PC-3 (cell line): ENCODE measurements around the gene GMDS. TPM values are rescaled to one million over a fixed set of nuclear protein-coding genes. Genes with fewer than 3 reads are reported as not detected.
A peak's percentile ranks its signal among the peaks of the same experiment; 100 is the strongest.

ENCODE experiments used
- ATAC-seq: fragments of 200-7000 bp; cut with Tn5 transposase; 2 replicates; pipeline ENCODE4 v1.9.1; 2020; ENCODE audit warnings: mild to moderate bottlenecking, moderate library complexity
- BruUV-seq: library from RNA; stranded (reverse); fragments of 400-500 nt; replicated peaks from 2 replicates; lab custom pipeline; 2021; lab: Mats Ljungman, UMichigan
- CTCF ChIA-PET: fragments of 300-600 bp; sonication (Branson Sonifier 250); formaldehyde crosslinking; loops from one replicate; lab custom pipeline; 2022; ENCODE audit warnings: antibody characterized with exemption; lab: Charles Lee
- POLR2A ChIA-PET: fragments of 300-600 bp; sonication (Branson Sonifier 250); formaldehyde crosslinking; loops from one replicate; lab custom pipeline; 2022; ENCODE audit warnings: antibody characterized with exemption; ENCODE audit not compliant: unreplicated experiment; lab: Charles Lee
- DNase-seq: peaks from one replicate; pipeline ENCODE4 v3.0.0-alpha.2; 2015
- H2AFZ ChIP-seq: fragments of 300-600 bp; sonication (generic); 2 replicates; pipeline ENCODE4 v1.6.0; 2016; ENCODE audit warnings: antibody characterized with exemption, low read length
- H3F3A ChIP-seq: fragments of 300-600 bp; sonication (generic); one replicate; pipeline ENCODE4 v1.6.0; 2017; ENCODE audit warnings: antibody characterized with exemption, low read length, control low read depth, mild to moderate bottlenecking; ENCODE audit not compliant: unreplicated experiment
- H3K27ac ChIP-seq: fragments of 300-600 bp; sonication (generic); 2 replicates; pipeline ENCODE4 v1.5.1; 2016; ENCODE audit warnings: mild to moderate bottlenecking, low read length
- H3K27me3 ChIP-seq: fragments of 300-600 bp; sonication (generic); 2 replicates; pipeline ENCODE4 v1.6.1; 2016; ENCODE audit warnings: low read length, mixed read lengths
- H3K36me3 ChIP-seq: fragments of 300-600 bp; sonication (generic); 2 replicates; pipeline ENCODE4 v1.6.1; 2016; ENCODE audit warnings: low read depth, mixed run types, low read length, mixed read lengths
- H3K4me1 ChIP-seq: fragments of 300-600 bp; sonication (generic); 2 replicates; pipeline ENCODE4 v1.5.1; 2016; ENCODE audit warnings: low read length; ENCODE audit not compliant: insufficient read depth
- H3K4me2 ChIP-seq: fragments of 300-600 bp; sonication (generic); 2 replicates; pipeline ENCODE4 v1.6.0; 2016; ENCODE audit warnings: low read length
- H3K4me3 ChIP-seq: fragments of 300-600 bp; sonication (generic); 2 replicates; pipeline ENCODE4 v1.5.1; 2016; ENCODE audit warnings: mild to moderate bottlenecking, low read length, mixed read lengths
- H3K79me2 ChIP-seq: fragments of 300-600 bp; sonication (generic); 2 replicates; pipeline ENCODE4 v1.6.1; 2017; ENCODE audit warnings: low read length, mixed read lengths
- H3K9ac ChIP-seq: fragments of 300-600 bp; sonication (generic); 2 replicates; pipeline ENCODE4 v1.6.0; 2016; ENCODE audit warnings: mild to moderate bottlenecking, low read length
- H3K9me2 ChIP-seq: fragments of 300-600 bp; sonication (generic); replicated peaks from 2 replicates; pipeline ENCODE4 v1.6.1; 2016; ENCODE audit warnings: mixed run types, low read length, mixed read lengths
- H3K9me3 ChIP-seq: fragments of 300-600 bp; sonication (generic); 2 replicates; pipeline ENCODE4 v1.6.1; 2016; ENCODE audit warnings: low read length, mixed read lengths
- H4K20me1 ChIP-seq: fragments of 300-600 bp; sonication (generic); 2 replicates; pipeline ENCODE4 v1.6.1; 2016; ENCODE audit warnings: low read length, mixed read lengths
- EZH2 ChIP-seq: fragments of 300-600 bp; sonication (generic); IDR thresholded peaks from one replicate; pipeline ENCODE4 v1.6.1; 2017; ENCODE audit warnings: antibody characterized with exemption, mild to moderate bottlenecking, low read length; ENCODE audit not compliant: unreplicated experiment
- EZH2phosphoT487 ChIP-seq: fragments of 300-600 bp; sonication (generic); IDR thresholded peaks from 2 replicates; pipeline ENCODE4 v1.6.1; 2018; ENCODE audit warnings: mild to moderate bottlenecking, antibody characterized with exemption, low read length, borderline replicate concordance
- intact Hi-C: fragments of 100-400 bp; cut with micrococcal nuclease; formaldehyde crosslinking; loops from 2 replicates; pipeline ENCODE4 v1.9.0; 2023
- total RNA-seq: library from RNA; depleted of rRNA; stranded (reverse); fragments of >200 nt; gene quantifications from 2 replicates; pipeline ENCODE4 v1.2.3, GENCODE V29; 2014
- TF ChIP-seq, protein P1 (sequence below): fragments of 300-600 bp; sonication (generic); conservative IDR thresholded peaks from 2 replicates; pipeline ENCODE4 v1.5.1; 2017; ENCODE audit warnings: antibody characterized with exemption, low read depth, mild to moderate bottlenecking, low read length

GMDS gene
- total RNA-seq, 1 experiment from 2014 or later, result 18.3 TPM

DNA sequence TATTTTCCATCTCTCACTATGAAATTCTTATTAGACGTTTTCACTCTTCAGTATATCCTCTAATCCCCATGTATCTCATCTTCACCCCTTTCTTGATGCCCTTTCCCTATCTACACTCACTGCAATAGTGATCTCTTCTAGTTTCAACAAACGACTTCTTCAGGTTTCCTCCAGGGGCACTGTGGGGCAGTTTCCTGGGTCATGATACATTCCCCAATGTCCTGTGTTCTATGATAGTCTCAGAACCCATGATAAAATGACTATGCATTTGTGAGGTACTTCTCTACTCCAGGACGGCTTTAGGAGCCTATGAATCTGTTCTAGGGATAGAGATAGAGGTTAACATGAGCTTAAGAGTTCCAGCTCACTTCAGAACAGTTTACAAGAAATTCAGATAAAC is 452.4 kb downstream of the GMDS start:
- CTCF ChIA-PET, result no interaction called here
- Histone ChIP-seq H3K36me3 (no peaks in the 10 kb centered on the region), H3K9ac (no peak overlapping the region), H3K4me3 (no peak overlapping the region), H3K4me2 (no peak overlapping the region), H3K79me2 (no peaks in the 10 kb centered on the region), H2AFZ (no peak overlapping the region), H3F3A (no peaks in the 10 kb centered on the region), H3K9me2 (no peaks in the 10 kb centered on the region), H3K27me3 (no peaks in the 10 kb centered on the region), H3K27ac (no peak overlapping the region), H4K20me1 (no peaks in the 10 kb centered on the region), H3K9me3 (no peaks in the 10 kb centered on the region), H3K4me1 (peaks cover 6% of the 10 kb centered on the region; the same call in 1 of the 2 replicates)
- POLR2A ChIA-PET, result no interaction called here
- ATAC-seq, result peak; percentile 82
- no peak for TF ChIP-seq EZH2
- TF ChIP-seq, protein P1, sequence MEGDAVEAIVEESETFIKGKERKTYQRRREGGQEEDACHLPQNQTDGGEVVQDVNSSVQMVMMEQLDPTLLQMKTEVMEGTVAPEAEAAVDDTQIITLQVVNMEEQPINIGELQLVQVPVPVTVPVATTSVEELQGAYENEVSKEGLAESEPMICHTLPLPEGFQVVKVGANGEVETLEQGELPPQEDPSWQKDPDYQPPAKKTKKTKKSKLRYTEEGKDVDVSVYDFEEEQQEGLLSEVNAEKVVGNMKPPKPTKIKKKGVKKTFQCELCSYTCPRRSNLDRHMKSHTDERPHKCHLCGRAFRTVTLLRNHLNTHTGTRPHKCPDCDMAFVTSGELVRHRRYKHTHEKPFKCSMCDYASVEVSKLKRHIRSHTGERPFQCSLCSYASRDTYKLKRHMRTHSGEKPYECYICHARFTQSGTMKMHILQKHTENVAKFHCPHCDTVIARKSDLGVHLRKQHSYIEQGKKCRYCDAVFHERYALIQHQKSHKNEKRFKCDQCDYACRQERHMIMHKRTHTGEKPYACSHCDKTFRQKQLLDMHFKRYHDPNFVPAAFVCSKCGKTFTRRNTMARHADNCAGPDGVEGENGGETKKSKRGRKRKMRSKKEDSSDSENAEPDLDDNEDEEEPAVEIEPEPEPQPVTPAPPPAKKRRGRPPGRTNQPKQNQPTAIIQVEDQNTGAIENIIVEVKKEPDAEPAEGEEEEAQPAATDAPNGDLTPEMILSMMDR, result peak; percentile 77
- BruUV-seq, result no TSS peak
- DNase-seq, result peak; percentile 67
- intact Hi-C loops, result no loop called here

DNA sequence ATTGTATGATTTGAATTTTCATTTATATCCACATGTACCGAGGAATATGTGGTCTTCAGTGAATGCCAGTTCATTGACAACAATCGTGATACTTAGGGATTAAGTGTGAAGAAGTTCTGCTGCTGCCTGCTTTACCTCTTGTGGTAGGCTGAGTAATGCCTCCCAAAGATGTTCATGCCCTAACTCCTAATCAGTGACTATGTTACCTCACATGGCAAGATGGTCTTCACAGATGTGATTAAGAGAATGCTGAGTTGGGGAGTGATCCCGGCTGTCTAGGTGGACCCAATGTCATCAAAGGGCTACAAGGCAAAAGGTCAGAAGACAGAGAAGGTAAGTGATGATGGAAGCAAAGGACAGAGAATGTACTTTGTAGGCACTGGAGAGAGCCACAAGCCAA is 454.7 kb downstream of the GMDS start:
- Histone ChIP-seq H3F3A (no peaks in the 10 kb centered on the region), H2AFZ (no peak overlapping the region)
- TF ChIP-seq, protein P1, result no peak
- TF ChIP-seq EZH2phosphoT487, result no peak
- no peak for TF ChIP-seq EZH2

DNA sequence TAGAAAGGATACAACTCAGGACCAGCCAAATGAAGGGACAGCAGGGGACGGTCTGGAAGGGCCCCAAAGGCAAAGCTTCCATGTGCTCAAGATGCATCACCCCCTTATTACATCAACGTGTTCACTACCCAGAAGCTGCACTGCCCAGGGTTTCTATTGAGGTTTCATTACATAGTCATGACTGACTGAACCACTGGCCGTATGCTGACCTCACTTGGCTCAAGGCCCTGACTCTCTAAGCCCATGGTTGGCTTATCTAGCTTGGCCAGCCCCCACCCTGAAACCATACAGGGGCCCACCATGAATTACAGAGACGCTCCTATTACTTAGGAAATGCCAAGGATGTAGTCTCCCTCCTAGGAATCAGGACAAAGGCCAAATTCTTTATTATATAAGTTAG is 456.3 kb downstream of the GMDS start:
- TF ChIP-seq EZH2phosphoT487, result no peak
- no peak for TF ChIP-seq EZH2
- TF ChIP-seq, protein P1, result no peak
- intact Hi-C loops, result no loop called here
- ATAC-seq (no peak), DNase-seq (no peak)
- Histone ChIP-seq H3K36me3 (no peaks in the 10 kb centered on the region), H3K9me2 (no peaks in the 10 kb centered on the region), H4K20me1 (no peaks in the 10 kb centered on the region), H3K4me1 (no peaks in the 10 kb centered on the region), H3K27ac (no peak overlapping the region), H3K79me2 (no peaks in the 10 kb centered on the region), H3K9ac (no peak overlapping the region), H3F3A (no peaks in the 10 kb centered on the region), H3K27me3 (no peaks in the 10 kb centered on the region), H2AFZ (no peak overlapping the region), H3K4me3 (no peak overlapping the region), H3K9me3 (no peaks in the 10 kb centered on the region), H3K4me2 (no peak overlapping the region)
- BruUV-seq, result no TSS peak
- POLR2A ChIA-PET, result no interaction called here
- CTCF ChIA-PET, result no interaction called here

More for the DNA sequence above, 454.7 kb downstream of the GMDS start:
- ChIA-PET CTCF (no interaction called here), POLR2A (no interaction called here)
- ATAC-seq (no peak), DNase-seq (no peak)
- no peaks in the 10 kb centered on the region for H3K79me2 ChIP-seq
- intact Hi-C loops, result loop anchor here (1.0 kb wide), 1 partner anchor 13 kb away; no protein-coding TSS in a partner anchor
- H3K4me1 ChIP-seq, result no peaks in the 10 kb centered on the region
- no peaks in the 10 kb centered on the region for H3K27me3 ChIP-seq
- no peaks in the 10 kb centered on the region for H3K9me3 ChIP-seq
- no peaks in the 10 kb centered on the region for H4K20me1 ChIP-seq
- H3K4me3 ChIP-seq, result no peak overlapping the region
- no peak overlapping the region for H3K4me2 ChIP-seq
- no peaks in the 10 kb centered on the region for H3K9me2 ChIP-seq
- no TSS peak for BruUV-seq
- H3K36me3 ChIP-seq, result no peaks in the 10 kb centered on the region
- H3K9ac ChIP-seq, result no peak overlapping the region
- H3K27ac ChIP-seq, result no peak overlapping the region
